Esophagus muscularis mucosa (tissue), 4 donors: ENCODE measurements around the gene HDAC4.

Experiments
- CTCF ChIP-seq, 3 experiments: fragments of 200-600 bp in 2 of 3; fragments of 450-650 bp in 1 of 3; sonication (generic) in 2 of 3; IDR thresholded peaks; one replicate each; pipeline ENCODE4 v1.5.1; 2017 to 2019; ENCODE audit warnings: antibody characterized with exemption in 3 of 3, mild to moderate bottlenecking in 2 of 3, moderate library complexity in 1 of 3
- EP300 ChIP-seq: sonication (generic); formaldehyde crosslinking; IDR thresholded peaks from one replicate; pipeline ENCODE4 v1.6.1; 2017; ENCODE audit warnings: antibody characterized with exemption
- POLR2A ChIP-seq: fragments of 450-650 bp; IDR thresholded peaks from one replicate; pipeline ENCODE4 v1.6.1; 2017; ENCODE audit warnings: antibody characterized with exemption, moderate library complexity, mild to moderate bottlenecking, low read depth

DNA sequence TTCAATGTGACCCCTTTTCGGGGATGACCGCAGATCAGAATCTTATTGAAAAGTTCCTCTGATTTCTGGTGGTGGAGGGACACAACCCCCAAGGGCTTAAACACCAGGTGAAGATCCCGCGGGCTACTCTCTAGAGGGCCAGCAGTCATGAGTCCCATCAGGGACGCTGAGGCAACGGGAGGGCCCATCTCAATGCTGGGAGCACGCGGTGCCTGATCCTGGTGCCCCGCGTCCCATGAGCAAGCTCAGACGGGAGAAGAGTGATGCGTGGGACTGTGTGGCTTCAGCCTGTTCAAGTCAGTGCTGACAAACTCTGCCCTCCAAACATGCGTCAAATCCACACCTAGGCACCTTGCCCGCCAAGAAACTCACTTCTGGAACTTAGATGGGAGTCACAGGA, 328.0 kb downstream of the HDAC4 start:
- TF ChIP-seq CTCF (IDR thresholded peaks at IDR 0.05) (no peak), EP300 (no peak), POLR2A (no peak)
